Adrenal gland (tissue), 5 donors: Measurements from ENCODE around the gene SCG3.

ENCODE experiments used
- CTCF ChIP-seq, 6 experiments: fragments of 450-650 bp in 4 of 6; fragments of 200-600 bp in 2 of 6; sonication (generic) in 1 of 6; IDR thresholded peaks; 1 replicate in 5 of 6; 2 replicates in 1 of 6; pipeline versions ENCODE4 v1.5.1 to v1.8.0; 2016 to 2021; ENCODE audit warnings: antibody characterized with exemption in 6 of 6, mild to moderate bottlenecking in 2 of 6, moderate library complexity in 1 of 6
- POLR2A ChIP-seq, 2 donors: fragments of 450-650 bp; IDR thresholded peaks; one replicate each; pipeline ENCODE4 v1.6.1; 2017; ENCODE audit warnings: antibody characterized with exemption in 2 of 2, mild to moderate bottlenecking in 2 of 2, moderate library complexity in 1 of 2
- donor health status: DM: no; HTN: no; CAD: no.

DNA sequence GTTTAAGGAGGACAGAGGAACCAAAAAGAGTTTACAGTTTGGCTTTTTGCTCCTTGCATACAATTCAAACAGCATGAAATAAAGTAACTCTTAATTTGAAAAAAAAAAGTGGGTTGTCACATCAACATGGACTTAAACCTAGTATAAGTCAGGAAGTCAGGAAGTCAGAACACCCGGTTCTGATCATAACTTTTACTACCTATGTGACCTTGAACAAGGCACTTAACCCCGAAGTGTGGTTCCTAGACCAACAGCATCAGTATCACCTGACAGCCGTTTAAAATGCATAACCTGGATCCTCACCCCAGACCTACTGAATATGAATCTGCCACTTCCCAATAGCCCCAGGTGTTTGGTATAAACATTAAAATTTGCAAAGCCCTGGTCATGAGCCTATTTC is 37.4 kb downstream of the SCG3 start:
- TF ChIP-seq CTCF (IDR thresholded peaks at IDR 0.05) (no peak), POLR2A (IDR thresholded peaks at IDR 0.05) (no peak)
